Measurements from ENCODE around the gene FAM120C.

Gene FAM120C

GRCh38 chrX:54157561-54157960, 25.5 kb downstream of the FAM120C start:
- DNase-seq (ENCODE audit: low read depth in 2 of 2) = no peak

- DNase-seq (ENCODE audit: low read depth in 2 of 2) = no peak
These were observed 48.8 kb downstream of the FAM120C start for GRCh38 chrX:54134269-54134668.

- no peak for DNase-seq (ENCODE audit: low read depth in 2 of 2)
These were observed 66.7 kb downstream of the FAM120C start for GRCh38 chrX:54116391-54116790.

- no peak for DNase-seq (ENCODE audit: low read depth in 2 of 2)
These were observed 89.5 kb downstream of the FAM120C start for GRCh38 chrX:54093571-54093970.

- DNase-seq (ENCODE audit: low read depth in 2 of 2) = no peak
These were observed 89.9 kb downstream of the FAM120C start for GRCh38 chrX:54093159-54093558.

- no peak for DNase-seq (ENCODE audit: low read depth in 2 of 2)
These were observed 92.2 kb downstream of the FAM120C start for GRCh38 chrX:54090880-54091279.

GRCh38 chrX:54089191-54089590, 93.9 kb downstream of the FAM120C start:
- no peak for DNase-seq (ENCODE audit: low read depth in 2 of 2)

GRCh38 chrX:54087661-54088060, 95.4 kb downstream of the FAM120C start:
- no peak for DNase-seq (ENCODE audit: low read depth in 2 of 2)

- no peak for DNase-seq (ENCODE audit: low read depth in 2 of 2)
These were observed 97.4 kb downstream of the FAM120C start for GRCh38 chrX:54085666-54086065.

GRCh38 chrX:54076903-54077302, 106.2 kb downstream of the FAM120C start:
- DNase-seq (ENCODE audit: low read depth in 2 of 2) = no peak

- DNase-seq (ENCODE audit: low read depth in 2 of 2) = no peak
These were observed 108.2 kb downstream of the FAM120C start for GRCh38 chrX:54074826-54075225.

GRCh38 chrX:54067766-54068165, 115.3 kb downstream of the FAM120C start:
- DNase-seq (ENCODE audit: low read depth in 2 of 2) = no peak

GRCh38 chrX:54066841-54067240, 116.2 kb downstream of the FAM120C start:
- DNase-seq (ENCODE audit: low read depth in 2 of 2) = no peak

GRCh38 chrX:54064564-54064963, 118.5 kb downstream of the FAM120C start:
- no peak for DNase-seq (ENCODE audit: low read depth in 2 of 2)

GRCh38 chrX:54063361-54063760, 119.7 kb downstream of the FAM120C start:
- DNase-seq (ENCODE audit: low read depth in 2 of 2) = no peak

- no peak for DNase-seq (ENCODE audit: low read depth in 2 of 2)
These were observed 133.3 kb downstream of the FAM120C start for GRCh38 chrX:54049801-54050200.

- no peak for DNase-seq (ENCODE audit: low read depth in 2 of 2)
These were observed 134.6 kb downstream of the FAM120C start for GRCh38 chrX:54048412-54048811.

GRCh38 chrX:54045563-54046228, 137.4 kb downstream of the FAM120C start:
- DNase-seq (ENCODE audit: low read depth in 2 of 2) = no peak

GRCh38 chrX:54044877-54045338, 138.1 kb downstream of the FAM120C start:
- no peak for DNase-seq (ENCODE audit: low read depth in 2 of 2)

- peak; percentile 84 to 87 for DNase-seq (ENCODE audit: low read depth in 2 of 2)
These were observed 138.8 kb downstream of the FAM120C start, which contains the start of gene PHF8 for GRCh38 chrX:54044126-54044876. TSS of gene PHF8 (minus strand) at chrX:54044473. CDS start at chrX:54042728, 1,745 bp downstream.

GRCh38 chrX:54043541-54044125, 139.4 kb downstream of the FAM120C start:
- no peak for DNase-seq (ENCODE audit: low read depth in 2 of 2)

- no peak for DNase-seq (ENCODE audit: low read depth in 2 of 2)
These were observed 140.0 kb downstream of the FAM120C start for GRCh38 chrX:54043056-54043455.

- peak; percentile 6 to 7 for DNase-seq (ENCODE audit: low read depth in 2 of 2)
These were observed 140.4 kb downstream of the FAM120C start for GRCh38 chrX:54042609-54043021.

Data from stimulated activated CD8-positive, alpha-beta memory T cell treated with anti-CD3 and anti-CD28 coated beads, Interleukin-15, amount 100 ng/mL, for 4 hours (primary cell).